ENCODE results near the gene FMNL1.

The FMNL1 gene

DNA sequence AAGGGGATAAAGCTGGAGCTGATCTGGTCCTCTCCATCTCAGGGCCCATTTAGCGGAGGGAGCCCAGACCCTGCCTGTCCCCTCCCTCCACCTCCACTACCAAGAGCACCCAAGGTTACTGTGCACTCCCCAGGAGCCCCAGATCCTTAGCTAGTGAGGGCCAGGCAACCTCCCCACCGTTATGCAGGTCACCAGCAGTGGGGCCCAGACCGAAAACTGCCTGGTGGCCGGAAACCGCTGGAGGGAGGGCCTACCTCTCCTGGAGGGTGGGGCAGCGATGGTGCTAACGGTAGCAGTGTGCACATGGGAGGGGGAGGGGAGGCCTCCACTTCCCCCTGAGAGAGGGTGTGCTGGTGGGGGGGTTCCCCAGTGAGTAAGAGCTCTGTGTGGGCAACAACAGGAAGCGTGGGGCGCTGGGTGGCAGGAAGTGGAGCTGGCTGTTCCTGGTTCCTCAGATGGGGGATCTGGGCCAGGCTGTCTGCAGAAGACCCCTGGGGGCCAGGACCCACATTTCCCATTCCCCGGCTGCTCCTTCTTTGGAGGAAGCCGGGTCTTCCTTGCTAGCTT, 4.4 kb downstream of the FMNL1 start:
- in situ Hi-C loops (cut with HindIII; ENCODE audit: low sequenced_read_pairs): no loop called here
- no peak overlapping the region for H3K4me3 ChIP-seq (ENCODE audit: low read depth, low read length)
- DNase-seq (ENCODE audit: low read depth, low spot score): no peak
- TF ChIP-seq, protein P1, sequence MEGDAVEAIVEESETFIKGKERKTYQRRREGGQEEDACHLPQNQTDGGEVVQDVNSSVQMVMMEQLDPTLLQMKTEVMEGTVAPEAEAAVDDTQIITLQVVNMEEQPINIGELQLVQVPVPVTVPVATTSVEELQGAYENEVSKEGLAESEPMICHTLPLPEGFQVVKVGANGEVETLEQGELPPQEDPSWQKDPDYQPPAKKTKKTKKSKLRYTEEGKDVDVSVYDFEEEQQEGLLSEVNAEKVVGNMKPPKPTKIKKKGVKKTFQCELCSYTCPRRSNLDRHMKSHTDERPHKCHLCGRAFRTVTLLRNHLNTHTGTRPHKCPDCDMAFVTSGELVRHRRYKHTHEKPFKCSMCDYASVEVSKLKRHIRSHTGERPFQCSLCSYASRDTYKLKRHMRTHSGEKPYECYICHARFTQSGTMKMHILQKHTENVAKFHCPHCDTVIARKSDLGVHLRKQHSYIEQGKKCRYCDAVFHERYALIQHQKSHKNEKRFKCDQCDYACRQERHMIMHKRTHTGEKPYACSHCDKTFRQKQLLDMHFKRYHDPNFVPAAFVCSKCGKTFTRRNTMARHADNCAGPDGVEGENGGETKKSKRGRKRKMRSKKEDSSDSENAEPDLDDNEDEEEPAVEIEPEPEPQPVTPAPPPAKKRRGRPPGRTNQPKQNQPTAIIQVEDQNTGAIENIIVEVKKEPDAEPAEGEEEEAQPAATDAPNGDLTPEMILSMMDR (IDR thresholded peaks at IDR 0.05; ENCODE audit: low read depth, low read length): no peak

DNA sequence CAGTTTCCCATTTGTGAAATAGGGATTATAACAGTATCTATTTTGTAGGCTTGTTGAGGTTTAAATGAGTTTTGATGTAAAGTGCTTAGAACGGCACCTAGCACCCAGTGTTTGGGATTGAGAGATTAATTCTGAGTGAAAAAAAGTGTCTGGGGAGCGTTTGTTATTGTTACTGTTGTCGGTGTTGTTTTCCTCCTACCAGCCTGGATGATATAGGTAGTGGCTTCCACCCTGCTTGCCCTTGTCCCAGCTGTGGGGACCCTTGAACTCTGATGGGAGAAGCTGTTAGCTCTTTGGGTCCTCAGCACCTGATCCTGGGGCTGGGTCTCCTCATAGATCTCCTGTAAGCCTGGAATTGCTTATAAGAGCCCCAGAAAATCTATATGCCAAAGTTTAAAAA, 4.9 kb downstream of the FMNL1 start:
- TF ChIP-seq, protein P1 (IDR thresholded peaks at IDR 0.05; ENCODE audit: low read depth, low read length): no peak
- no peak for DNase-seq (ENCODE audit: low read depth, low spot score)
- in situ Hi-C loops (cut with HindIII; ENCODE audit: low sequenced_read_pairs): no loop called here
- no peak overlapping the region for H3K4me3 ChIP-seq (ENCODE audit: low read depth, low read length)

DNA sequence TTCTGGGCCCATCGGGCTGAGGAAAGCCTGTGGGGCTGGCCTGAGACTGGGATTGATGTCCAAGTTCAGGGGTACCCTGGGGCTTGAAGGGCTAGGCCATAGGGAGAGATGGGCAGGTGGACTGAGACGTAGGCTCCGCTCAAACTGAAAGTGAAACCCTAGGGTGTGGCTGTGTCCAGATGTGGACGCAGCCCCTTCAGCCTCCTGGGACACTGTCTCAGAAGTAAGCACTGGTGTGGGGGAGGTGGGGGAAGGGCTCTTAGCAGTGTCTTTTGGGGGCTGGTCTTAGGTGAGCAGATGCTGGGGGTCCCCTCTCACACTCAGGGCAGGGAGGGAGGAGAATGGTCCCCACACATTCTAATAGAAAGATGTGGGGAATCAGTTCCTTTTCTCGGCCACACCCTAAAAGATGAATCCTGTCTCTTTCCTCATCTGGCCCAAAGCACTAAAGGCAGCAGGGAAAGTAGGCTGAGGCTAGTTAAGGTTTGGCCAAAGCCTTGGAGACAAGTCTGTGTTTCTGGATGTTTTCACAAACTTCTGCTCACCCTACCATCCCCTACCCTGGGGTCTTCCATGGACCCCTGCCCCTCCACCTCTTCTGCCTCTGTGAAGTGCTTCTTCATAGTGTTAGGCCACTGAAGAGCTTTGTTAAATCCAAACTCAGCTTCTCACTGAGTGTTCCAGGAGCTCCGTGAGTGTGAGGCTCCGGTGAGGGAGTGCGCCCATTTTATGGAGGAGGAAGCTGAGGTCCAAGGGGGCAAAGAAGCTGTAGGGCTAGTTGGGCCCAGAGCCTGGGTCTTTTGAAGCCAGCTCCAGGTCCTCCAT, 5.6 kb downstream of the FMNL1 start:
- in situ Hi-C loops (cut with HindIII; ENCODE audit: low sequenced_read_pairs): no loop called here
- H3K4me3 ChIP-seq (ENCODE audit: low read depth, low read length): no peak overlapping the region
- TF ChIP-seq, protein P1 (IDR thresholded peaks at IDR 0.05; ENCODE audit: low read depth, low read length): no peak
- DNase-seq (ENCODE audit: low read depth, low spot score): no peak

DNA sequence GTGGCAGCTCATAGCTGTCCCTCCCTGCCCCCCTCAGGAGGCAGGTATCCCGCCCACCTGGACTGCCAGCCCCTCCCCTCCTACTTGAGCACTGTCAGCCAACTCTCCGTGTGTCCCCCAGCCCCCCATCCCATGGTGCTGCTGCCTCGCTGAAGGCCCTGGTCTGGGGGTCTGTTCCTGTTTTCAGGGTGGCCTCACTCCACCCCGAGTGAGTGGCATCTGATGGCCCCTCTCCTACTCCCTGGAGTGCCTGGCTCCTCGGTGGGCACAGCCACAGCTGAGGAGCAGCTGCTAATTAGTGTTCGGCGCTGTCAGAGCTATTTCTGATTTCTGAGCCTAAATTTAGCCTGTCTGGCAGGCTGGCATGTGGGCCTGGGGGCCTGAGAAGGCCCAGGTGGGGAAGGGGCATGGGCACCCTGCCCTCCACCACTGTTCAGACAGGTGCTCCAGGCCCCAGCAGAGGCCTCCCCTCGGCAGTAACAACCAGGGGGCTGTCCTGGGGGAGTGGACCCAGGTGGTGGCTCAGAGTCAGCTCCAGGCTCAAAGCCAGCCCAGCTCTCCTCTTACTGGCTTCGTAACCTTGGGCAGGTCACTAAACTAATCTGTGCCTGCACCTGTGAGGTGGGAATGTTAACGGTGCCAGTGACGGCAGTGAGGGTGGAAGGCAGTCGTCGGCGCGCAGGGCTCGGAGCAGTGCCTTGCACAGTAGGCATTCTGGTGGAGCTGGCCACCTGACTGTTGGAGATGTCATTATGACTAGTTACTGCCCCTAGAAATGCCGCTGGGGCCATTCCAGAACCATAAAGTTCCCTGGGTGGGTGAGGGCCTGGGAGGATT, 6.5 kb downstream of the FMNL1 start:
- no peak overlapping the region for H3K4me3 ChIP-seq (ENCODE audit: low read depth, low read length)
- TF ChIP-seq, protein P1 (IDR thresholded peaks at IDR 0.05; ENCODE audit: low read depth, low read length): no peak

DNA sequence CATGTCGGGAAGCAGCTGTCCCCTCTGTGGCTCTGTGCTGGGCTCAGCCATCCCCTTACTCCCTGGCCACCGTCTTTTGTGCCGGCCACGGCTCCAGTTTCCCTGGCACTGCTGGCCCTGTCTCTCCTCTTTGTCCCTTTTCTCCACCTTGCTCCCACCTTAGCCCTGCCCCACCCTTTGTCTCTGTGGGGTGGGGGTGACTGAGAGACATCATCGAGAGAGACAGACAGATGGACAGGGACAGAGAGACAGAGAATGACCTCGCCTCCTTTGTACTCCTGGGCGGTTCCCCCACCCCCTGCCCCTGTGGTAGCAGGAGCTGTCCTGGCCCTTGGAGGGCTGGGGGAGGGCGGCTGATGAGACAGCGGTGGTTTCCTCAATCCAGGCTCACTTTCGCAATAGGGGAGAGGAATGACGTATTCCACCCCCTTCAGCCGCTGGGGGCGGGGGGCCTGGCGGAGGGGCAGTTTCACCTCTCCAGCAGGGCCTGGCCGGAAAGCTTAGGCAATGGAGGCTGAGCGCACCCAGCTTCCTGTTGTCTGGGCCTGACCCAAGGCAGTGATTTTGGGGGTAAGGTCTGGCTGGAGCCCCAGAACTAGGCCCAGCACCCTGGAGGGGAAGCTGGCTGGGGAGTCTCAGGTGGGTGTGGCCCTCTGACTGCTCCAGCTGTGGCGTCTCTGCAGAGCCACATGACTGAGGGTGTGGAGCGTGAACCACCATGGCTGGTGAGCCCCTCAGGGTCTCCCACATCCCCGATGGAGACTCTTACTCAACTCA, 7.3 kb downstream of the FMNL1 start:
- in situ Hi-C loops (cut with HindIII; ENCODE audit: low sequenced_read_pairs): no loop called here
- DNase-seq (ENCODE audit: low read depth, low spot score): peak; percentile 80
- no peak overlapping the region for H3K4me3 ChIP-seq (ENCODE audit: low read depth, low read length)
- TF ChIP-seq, protein P1 (IDR thresholded peaks at IDR 0.05; ENCODE audit: low read depth, low read length): no peak

More for the DNA sequence above, 6.5 kb downstream of the FMNL1 start:
- no peak for DNase-seq (ENCODE audit: low read depth, low spot score)
- in situ Hi-C loops (cut with HindIII; ENCODE audit: low sequenced_read_pairs): no loop called here

All from astrocyte of the spinal cord (primary cell).